A673 (cell line): ENCODE measurements around the gene IL1RN. TPM values are rescaled to one million over a fixed set of nuclear protein-coding genes. Genes with fewer than 3 reads are reported as not detected.

ENCODE experiments used
- BruUV-seq: library from RNA; stranded (reverse); fragments of 400-500 nt; replicated peaks from 2 replicates; lab custom pipeline; 2021; lab: Mats Ljungman, UMichigan
- CTCF ChIA-PET: fragments of 300-600 bp; sonication (Branson Sonifier 250); formaldehyde crosslinking; loops from one replicate; lab custom pipeline; 2022; ENCODE audit warnings: antibody characterized with exemption; lab: Charles Lee
- POLR2A ChIA-PET: fragments of 300-600 bp; sonication (Branson Sonifier 250); formaldehyde crosslinking; loops from one replicate; lab custom pipeline; 2022; ENCODE audit warnings: antibody characterized with exemption; ENCODE audit not compliant: low non-redundant PET; lab: Charles Lee
- DNase-seq: peaks from one replicate; pipeline ENCODE4 v3.0.0-alpha.2; 2015; ENCODE audit warnings: low spot score
- H3K27ac ChIP-seq: fragments of 200-600 bp; sonication (generic); 2 replicates; pipeline ENCODE4 v1.5.1; 2016; ENCODE audit warnings: mixed run types, low read depth, mild to moderate bottlenecking, mixed read lengths, antibody characterized with exemption, low read length; ENCODE audit not compliant: poor library complexity, severe bottlenecking
- H3K27me3 ChIP-seq: fragments of 200-600 bp; sonication (generic); replicated peaks from 2 replicates; pipeline ENCODE4 v1.6.1; 2017; ENCODE audit warnings: mixed run types, low read depth, mild to moderate bottlenecking, mixed read lengths, antibody characterized with exemption, low read length; ENCODE audit not compliant: insufficient read depth, poor library complexity
- H3K36me3 ChIP-seq: fragments of 200-600 bp; sonication (generic); 2 replicates; pipeline ENCODE4 v1.6.1; 2016; ENCODE audit warnings: mixed run types, mild to moderate bottlenecking, mixed read lengths, antibody characterized with exemption, low read length; ENCODE audit not compliant: insufficient read depth, poor library complexity, severe bottlenecking
- H3K4me1 ChIP-seq: fragments of 200-600 bp; sonication (generic); 2 replicates; pipeline ENCODE4 v1.6.1; 2017; ENCODE audit warnings: mixed run types, mild to moderate bottlenecking, mixed read lengths, antibody characterized with exemption, low read length; ENCODE audit not compliant: insufficient read depth, poor library complexity, severe bottlenecking
- H3K4me3 ChIP-seq: fragments of 200-600 bp; sonication (generic); 2 replicates; pipeline ENCODE4 v1.5.1; 2016; ENCODE audit warnings: low read depth, mixed run types, mild to moderate bottlenecking, mixed read lengths, low read length; ENCODE audit not compliant: poor library complexity, severe bottlenecking
- H3K9me3 ChIP-seq: fragments of 200-600 bp; sonication (generic); 2 replicates; pipeline ENCODE4 v1.6.1; 2016; ENCODE audit warnings: mixed run types, low read depth, mild to moderate bottlenecking, mixed read lengths, antibody characterized with exemption, low read length; ENCODE audit not compliant: poor library complexity, severe bottlenecking
- CTCF ChIP-seq: fragments of 300-800, 200-600 bp; sonication (generic); conservative IDR thresholded peaks from 2 replicates; pipeline ENCODE4 v1.5.1; 2017; ENCODE audit warnings: low read depth, mild to moderate bottlenecking, antibody characterized with exemption, low read length, moderate library complexity, mixed read lengths
- EZH2 ChIP-seq: fragments of 200-600 bp; sonication (generic); IDR thresholded peaks from 2 replicates; pipeline ENCODE4 v1.6.1; 2017; ENCODE audit warnings: borderline replicate concordance, low read depth, mild to moderate bottlenecking, mixed read lengths, antibody characterized with exemption, low read length; ENCODE audit not compliant: poor library complexity, severe bottlenecking
- intact Hi-C: fragments of 100-400 bp; cut with micrococcal nuclease; formaldehyde crosslinking; loops from one replicate; pipeline ENCODE4 v1.10.0; 2022; ENCODE audit not compliant: unreplicated experiment
- total RNA-seq: library from RNA; stranded (reverse); gene quantifications from 2 replicates; pipeline ENCODE4 v1.2.3, GENCODE V29; 2021

The IL1RN gene
- total RNA-seq, 1 experiment from 2014 or later, result not detected

GRCh38 chr2:113111121-113111520 lies 16.3 kb upstream of the IL1RN start:
- ChIA-PET CTCF (no interaction called here), POLR2A (no interaction called here)
- Histone ChIP-seq H3K4me3 (no peak overlapping the region), H3K4me1 (no peaks in the 10 kb centered on the region), H3K9me3 (no peaks in the 10 kb centered on the region), H3K27me3 (peaks cover 9% of the 10 kb centered on the region), H3K27ac (no peak overlapping the region), H3K36me3 (no peaks in the 10 kb centered on the region)
- DNase-seq, result no peak
- intact Hi-C loops, result no loop called here
- TF ChIP-seq EZH2, result no peak
- no peak for TF ChIP-seq CTCF
- no TSS peak for BruUV-seq

GRCh38 chr2:113111823-113112287 lies 15.5 kb upstream of the IL1RN start:
- no TSS peak for BruUV-seq
- POLR2A ChIA-PET, result no interaction called here

GRCh38 chr2:113112441-113112840 lies 15.0 kb upstream of the IL1RN start:
- Histone ChIP-seq H3K4me1 (no peaks in the 10 kb centered on the region), H3K27ac (no peak overlapping the region), H3K4me3 (no peak overlapping the region), H3K9me3 (no peaks in the 10 kb centered on the region), H3K36me3 (no peaks in the 10 kb centered on the region), H3K27me3 (peaks cover 5% of the 10 kb centered on the region)
- no peak for TF ChIP-seq CTCF
- no peak for TF ChIP-seq EZH2
- intact Hi-C loops, result no loop called here
- ChIA-PET POLR2A (no interaction called here), CTCF (no interaction called here)
- DNase-seq, result no peak
- no TSS peak for BruUV-seq

More at GRCh38 chr2:113111823-113112287, 15.5 kb upstream of the IL1RN start:
- no peaks in the 10 kb centered on the region for H3K9me3 ChIP-seq
- H3K27me3 ChIP-seq, result peaks cover 9% of the 10 kb centered on the region
- no peak overlapping the region for H3K4me3 ChIP-seq
- no peaks in the 10 kb centered on the region for H3K36me3 ChIP-seq
- no peak overlapping the region for H3K27ac ChIP-seq
- TF ChIP-seq EZH2 (no peak), CTCF (no peak)
- intact Hi-C loops, result no loop called here
- H3K4me1 ChIP-seq, result no peaks in the 10 kb centered on the region
- no peak for DNase-seq
- CTCF ChIA-PET, result no interaction called here
